ENCODE data around the gene MOB2.

MOB2 gene

GRCh38 chr11:1496091-1496760 lies 9.6 kb upstream of the MOB2 start:
- no peak for DNase-seq (ENCODE audit: low read depth, low spot score)
- H3K4me3 ChIP-seq (ENCODE audit: low read depth, low read length) = no peak overlapping the region
- in situ Hi-C loops (cut with HindIII; ENCODE audit: low sequenced_read_pairs) = no loop called here
- TF ChIP-seq, protein P1, sequence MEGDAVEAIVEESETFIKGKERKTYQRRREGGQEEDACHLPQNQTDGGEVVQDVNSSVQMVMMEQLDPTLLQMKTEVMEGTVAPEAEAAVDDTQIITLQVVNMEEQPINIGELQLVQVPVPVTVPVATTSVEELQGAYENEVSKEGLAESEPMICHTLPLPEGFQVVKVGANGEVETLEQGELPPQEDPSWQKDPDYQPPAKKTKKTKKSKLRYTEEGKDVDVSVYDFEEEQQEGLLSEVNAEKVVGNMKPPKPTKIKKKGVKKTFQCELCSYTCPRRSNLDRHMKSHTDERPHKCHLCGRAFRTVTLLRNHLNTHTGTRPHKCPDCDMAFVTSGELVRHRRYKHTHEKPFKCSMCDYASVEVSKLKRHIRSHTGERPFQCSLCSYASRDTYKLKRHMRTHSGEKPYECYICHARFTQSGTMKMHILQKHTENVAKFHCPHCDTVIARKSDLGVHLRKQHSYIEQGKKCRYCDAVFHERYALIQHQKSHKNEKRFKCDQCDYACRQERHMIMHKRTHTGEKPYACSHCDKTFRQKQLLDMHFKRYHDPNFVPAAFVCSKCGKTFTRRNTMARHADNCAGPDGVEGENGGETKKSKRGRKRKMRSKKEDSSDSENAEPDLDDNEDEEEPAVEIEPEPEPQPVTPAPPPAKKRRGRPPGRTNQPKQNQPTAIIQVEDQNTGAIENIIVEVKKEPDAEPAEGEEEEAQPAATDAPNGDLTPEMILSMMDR (IDR thresholded peaks at IDR 0.05; ENCODE audit: low read depth, low read length) = no peak

- no peak overlapping the region for H3K4me3 ChIP-seq (ENCODE audit: low read depth, low read length)
- no peak for DNase-seq (ENCODE audit: low read depth, low spot score)
- TF ChIP-seq, protein P1 (IDR thresholded peaks at IDR 0.05; ENCODE audit: low read depth, low read length) = no peak
- in situ Hi-C loops (cut with HindIII; ENCODE audit: low sequenced_read_pairs) = no loop called here
Observed at GRCh38 chr11:1494650-1495049, 8.1 kb upstream of the MOB2 start.

GRCh38 chr11:1493650-1494244 lies 7.2 kb upstream of the MOB2 start:
- in situ Hi-C loops (cut with HindIII; ENCODE audit: low sequenced_read_pairs) = no loop called here
- TF ChIP-seq, protein P1 (IDR thresholded peaks at IDR 0.05; ENCODE audit: low read depth, low read length) = no peak
- no peak overlapping the region for H3K4me3 ChIP-seq (ENCODE audit: low read depth, low read length)
- DNase-seq (ENCODE audit: low read depth, low spot score) = no peak

DNA sequence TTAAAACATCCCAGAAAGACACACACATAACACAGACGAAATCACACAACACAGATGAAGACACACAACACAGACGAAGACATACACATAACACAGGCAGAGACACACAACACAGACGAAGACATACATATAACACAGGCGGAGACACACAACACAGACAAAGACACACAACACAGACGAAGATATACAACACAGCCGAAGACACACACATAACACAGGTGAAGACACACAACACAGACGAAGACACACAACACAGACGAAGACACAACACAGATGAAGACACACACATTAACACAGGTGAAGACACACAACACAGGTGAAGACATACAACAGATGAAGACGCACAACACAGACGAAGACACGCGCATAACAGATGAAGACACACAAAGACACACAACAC lies 4.8 kb upstream of the MOB2 start:
- TF ChIP-seq, protein P1 (IDR thresholded peaks at IDR 0.05; ENCODE audit: low read depth, low read length) = no peak
- no peak overlapping the region for H3K4me3 ChIP-seq (ENCODE audit: low read depth, low read length)
- no peak for DNase-seq (ENCODE audit: low read depth, low spot score)
- in situ Hi-C loops (cut with HindIII; ENCODE audit: low sequenced_read_pairs) = no loop called here

DNA sequence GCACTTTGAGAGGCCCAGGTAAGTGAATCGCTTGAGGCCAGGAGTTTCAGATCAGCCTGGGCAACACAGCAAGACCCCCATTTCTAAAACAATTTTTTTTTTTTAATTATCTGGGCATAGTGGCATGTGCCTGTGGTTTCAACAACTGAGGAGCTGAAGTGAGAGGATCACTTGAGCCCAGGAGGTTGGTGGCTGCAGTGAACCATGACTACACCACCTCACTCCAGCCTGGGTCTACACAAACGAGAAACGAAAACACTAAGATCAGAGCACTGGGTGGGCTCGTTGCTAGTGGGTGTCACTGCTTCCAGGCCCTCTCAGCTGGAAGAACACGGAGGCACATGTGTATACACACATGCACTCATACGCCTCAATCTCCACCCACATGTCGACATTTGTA lies 4.1 kb upstream of the MOB2 start:
- DNase-seq (ENCODE audit: low read depth, low spot score) = no peak
- no peak overlapping the region for H3K4me3 ChIP-seq (ENCODE audit: low read depth, low read length)
- TF ChIP-seq, protein P1 (IDR thresholded peaks at IDR 0.05; ENCODE audit: low read depth, low read length) = no peak
- in situ Hi-C loops (cut with HindIII; ENCODE audit: low sequenced_read_pairs) = no loop called here

DNA sequence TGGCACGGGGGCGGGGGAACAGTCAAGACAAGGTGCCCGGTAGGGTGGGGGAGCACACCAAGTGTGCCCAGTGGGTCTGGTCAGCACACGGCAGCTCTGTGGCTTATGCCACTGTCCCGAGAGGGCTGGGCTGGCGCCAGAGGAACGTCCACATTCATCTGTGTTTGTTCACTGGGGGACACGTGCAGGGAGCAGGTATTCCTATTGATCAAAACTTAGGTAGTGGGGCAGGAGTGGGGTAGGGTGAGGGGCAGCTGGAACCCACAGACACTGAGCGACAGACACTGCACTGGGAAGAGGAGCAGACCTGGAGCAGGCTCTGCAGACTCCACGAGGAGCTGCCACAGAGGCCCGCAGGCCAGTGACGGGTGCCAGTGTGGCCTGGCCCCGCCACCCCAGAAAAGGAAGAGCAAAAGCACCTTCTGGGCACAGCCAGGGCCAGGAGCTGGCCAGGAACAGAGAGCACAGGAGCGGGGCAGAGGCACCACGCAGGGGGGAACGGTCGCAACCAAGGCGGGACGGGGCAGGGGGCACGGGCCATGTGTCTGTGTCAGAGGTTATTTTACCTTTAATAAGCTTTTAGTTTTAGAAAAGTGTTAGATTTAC lies 2.1 kb upstream of the MOB2 start:
- TF ChIP-seq, protein P1 (IDR thresholded peaks at IDR 0.05; ENCODE audit: low read depth, low read length) = no peak
- no peak overlapping the region for H3K4me3 ChIP-seq (ENCODE audit: low read depth, low read length)
- DNase-seq (ENCODE audit: low read depth, low spot score) = no peak
- in situ Hi-C loops (cut with HindIII; ENCODE audit: low sequenced_read_pairs) = no loop called here

Measured in astrocyte of the spinal cord (primary cell).